Mammary epithelial cell (primary cell): ENCODE data around the gene RAD51B.

ENCODE experiments used
- CTCF ChIP-seq, 2 donors: IDR thresholded peaks in 1 of 2; conservative IDR thresholded peaks in 1 of 2; 2 replicates each; pipeline ENCODE4 v1.5.1; 2011 to 2012; ENCODE audit warnings: inconsistent platforms in 2 of 2, low read length in 2 of 2, mild to moderate bottlenecking in 2 of 2, control low read depth in 1 of 2, low read depth in 1 of 2; ENCODE audit not compliant: insufficient read depth in 1 of 2; ENCODE audit errors: extremely low read depth in 1 of 2
- EZH2 ChIP-seq: IDR thresholded peaks from 2 replicates; pipeline ENCODE4 v1.6.1; 2012; ENCODE audit warnings: low read length, inconsistent platforms, borderline replicate concordance

- no peak for TF ChIP-seq CTCF (conservative IDR thresholded peaks at IDR 0.05 in 1 of 2, IDR thresholded peaks at IDR 0.05 in 1 of 2; ENCODE audit: extremely low read depth in 1 of 2, insufficient read depth in 1 of 2, low read depth in 1 of 2, low read length in 2 of 2)
- no peak for TF ChIP-seq EZH2
Observed at GRCh38 chr14:68349900-68350629, 530.5 kb downstream of the RAD51B start.
